Ovary (tissue), 3 donors: ENCODE results near the gene VWDE.

Experiments used
- CTCF ChIP-seq, 3 donors: fragments of 450-650 bp in 2 of 3; fragments of 200-600 bp in 1 of 3; IDR thresholded peaks; one replicate each; pipeline versions ENCODE4 v1.5.1 to v1.8.0; 2016 to 2022; ENCODE audit warnings: antibody characterized with exemption in 3 of 3, mild to moderate bottlenecking in 1 of 3
- EP300 ChIP-seq: sonication (generic); formaldehyde crosslinking; IDR thresholded peaks from one replicate; pipeline ENCODE4 v1.6.1; 2017; ENCODE audit warnings: antibody characterized with exemption
- POLR2A ChIP-seq: fragments of 450-650 bp; IDR thresholded peaks from one replicate; pipeline ENCODE4 v1.6.1; 2017; ENCODE audit warnings: antibody characterized with exemption, mild to moderate bottlenecking, moderate library complexity
- donor health status: DM: no; HTN: no; CAD: no.

GRCh38 chr7:12389089-12389700 is 14.5 kb downstream of the VWDE start:
- TF ChIP-seq CTCF (IDR thresholded peaks at IDR 0.05) (no peak), POLR2A (no peak), EP300 (no peak)
